ENCODE data around the gene MUC12.
"Not testable (repeated sequence)": the region's sequence is repeated elsewhere in the genome, so short reads cannot be mapped to it uniquely, and the experiment has no call there.

DNA sequence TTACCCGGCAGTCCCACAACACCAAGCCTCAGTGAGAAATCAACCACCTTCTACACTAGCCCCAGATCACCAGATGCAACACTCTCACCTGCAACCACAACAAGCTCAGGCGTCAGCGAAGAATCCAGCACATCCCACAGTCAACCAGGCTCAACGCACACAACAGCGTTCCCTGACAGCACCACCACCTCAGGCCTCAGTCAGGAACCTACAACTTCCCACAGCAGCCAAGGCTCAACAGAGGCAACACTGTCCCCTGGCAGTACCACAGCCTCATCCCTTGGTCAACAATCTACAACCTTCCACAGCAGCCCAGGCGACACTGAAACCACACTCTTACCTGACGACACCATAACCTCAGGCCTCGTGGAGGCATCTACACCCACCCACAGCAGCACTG is 33.0 kb downstream of the MUC12 start:
- TF ChIP-seq POLR2A (IDR thresholded peaks at IDR 0.05), result not testable (repeated sequence)
- TF ChIP-seq, protein P1, sequence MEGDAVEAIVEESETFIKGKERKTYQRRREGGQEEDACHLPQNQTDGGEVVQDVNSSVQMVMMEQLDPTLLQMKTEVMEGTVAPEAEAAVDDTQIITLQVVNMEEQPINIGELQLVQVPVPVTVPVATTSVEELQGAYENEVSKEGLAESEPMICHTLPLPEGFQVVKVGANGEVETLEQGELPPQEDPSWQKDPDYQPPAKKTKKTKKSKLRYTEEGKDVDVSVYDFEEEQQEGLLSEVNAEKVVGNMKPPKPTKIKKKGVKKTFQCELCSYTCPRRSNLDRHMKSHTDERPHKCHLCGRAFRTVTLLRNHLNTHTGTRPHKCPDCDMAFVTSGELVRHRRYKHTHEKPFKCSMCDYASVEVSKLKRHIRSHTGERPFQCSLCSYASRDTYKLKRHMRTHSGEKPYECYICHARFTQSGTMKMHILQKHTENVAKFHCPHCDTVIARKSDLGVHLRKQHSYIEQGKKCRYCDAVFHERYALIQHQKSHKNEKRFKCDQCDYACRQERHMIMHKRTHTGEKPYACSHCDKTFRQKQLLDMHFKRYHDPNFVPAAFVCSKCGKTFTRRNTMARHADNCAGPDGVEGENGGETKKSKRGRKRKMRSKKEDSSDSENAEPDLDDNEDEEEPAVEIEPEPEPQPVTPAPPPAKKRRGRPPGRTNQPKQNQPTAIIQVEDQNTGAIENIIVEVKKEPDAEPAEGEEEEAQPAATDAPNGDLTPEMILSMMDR (IDR thresholded peaks at IDR 0.05), result not testable (repeated sequence)

All from gastroesophageal sphincter (tissue), 3 donors.